Uterus (tissue), 2 donors: Measurements from ENCODE around the gene TBC1D9.

Experiments
- CTCF ChIP-seq, 4 experiments: fragments of 200-600 bp in 2 of 4; fragments of 450-650 bp in 2 of 4; sonication (generic) in 2 of 4; IDR thresholded peaks; one replicate each; pipeline ENCODE4 v1.5.1; 2016 to 2019; ENCODE audit warnings: antibody characterized with exemption in 4 of 4, mild to moderate bottlenecking in 2 of 4, moderate library complexity in 1 of 4
- POLR2A ChIP-seq, 2 donors: fragments of 450-650 bp; IDR thresholded peaks; one replicate each; pipeline ENCODE4 v1.6.1; 2016; ENCODE audit warnings: antibody characterized with exemption in 2 of 2, mild to moderate bottlenecking in 1 of 2, moderate library complexity in 1 of 2

GRCh38 chr4:140688711-140689598 is 67.2 kb downstream of the TBC1D9 start:
- no peak for TF ChIP-seq POLR2A (IDR thresholded peaks at IDR 0.05)
- TF ChIP-seq CTCF (IDR thresholded peaks at IDR 0.05) = no peak
